Nephron progenitor cell (in vitro differentiated cells): ENCODE measurements around the gene RNF34.

Experiments used
- DNase-seq: peaks from one replicate; pipeline ENCODE4 v3.0.0; 2021
- H3K27ac Mint-ChIP-seq: 2 replicates; pipeline ENCODE4 v1.8.0; 2021; ENCODE audit warnings: mild to moderate bottlenecking, moderate library complexity, mixed read lengths
- H3K27me3 Mint-ChIP-seq: 2 replicates; pipeline ENCODE4 v1.8.0; 2021; ENCODE audit warnings: mild to moderate bottlenecking, low read depth, mixed read lengths; ENCODE audit not compliant: poor library complexity
- H3K36me3 Mint-ChIP-seq: 2 replicates; pipeline ENCODE4 v1.8.0; 2021; ENCODE audit warnings: low read depth, mixed read lengths
- H3K4me1 Mint-ChIP-seq: 2 replicates; pipeline ENCODE4 v1.8.0; 2021; ENCODE audit warnings: mixed read lengths
- H3K4me3 Mint-ChIP-seq: 2 replicates; pipeline ENCODE4 v1.8.0; 2021; ENCODE audit warnings: mild to moderate bottlenecking, moderate library complexity, mixed read lengths
- H3K9me3 Mint-ChIP-seq: 2 replicates; pipeline ENCODE4 v1.8.0; 2021; ENCODE audit warnings: mild to moderate bottlenecking, moderate library complexity, mixed read lengths
- CTCF ChIP-seq: fragments of 200-600 bp; sonication (generic); IDR thresholded peaks from 2 replicates; pipeline ENCODE4 v1.5.0; 2021; ENCODE audit warnings: antibody characterized with exemption

The RNF34 gene

GRCh38 chr12:121472150-121472905 lies 72.4 kb downstream of the RNF34 start:
- Mint-ChIP-seq H3K36me3 (peaks cover 5% of the 10 kb centered on the region), H3K27ac (no peak overlapping the region)

More at GRCh38 chr12:121472150-121472905, 72.4 kb downstream of the RNF34 start:
- Mint-ChIP-seq H3K9me3 (no peaks in the 10 kb centered on the region), H3K27me3 (peaks cover 10% of the 10 kb centered on the region), H3K4me3 (no peak overlapping the region), H3K4me1 (peaks cover 74% of the 10 kb centered on the region)
- no peak for DNase-seq
- no peak for TF ChIP-seq CTCF
